ENCODE results near the gene DDX10.

Gene DDX10

GRCh38 chr11:108880510-108880909 is 215.6 kb downstream of the DDX10 start:
- DNase-seq, result no peak

DNA sequence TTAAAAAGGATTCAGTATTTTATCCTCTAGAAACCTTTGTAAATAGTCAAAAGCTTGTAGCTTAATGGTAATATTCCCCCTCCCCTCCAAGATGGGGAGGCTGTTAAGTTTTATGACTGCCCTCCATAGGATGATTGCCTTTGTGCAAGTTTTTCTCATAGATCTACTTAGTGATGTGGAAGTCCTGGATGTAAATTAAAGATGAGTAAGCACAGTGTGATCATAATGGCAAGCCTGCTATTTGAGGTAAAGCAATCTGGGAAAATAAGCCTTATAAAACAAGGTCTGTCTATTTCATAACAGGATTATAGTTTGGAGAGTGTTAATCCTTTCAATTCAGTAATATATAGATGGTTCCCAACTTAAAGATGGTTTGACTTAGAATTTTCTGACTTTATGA is 216.3 kb downstream of the DDX10 start:
- DNase-seq, result no peak

GRCh38 chr11:108882211-108882831 is 217.5 kb downstream of the DDX10 start:
- no peak for DNase-seq

- no peak for DNase-seq
Observed at GRCh38 chr11:108886005-108886659, 221.3 kb downstream of the DDX10 start.

- DNase-seq, result no peak
Observed at GRCh38 chr11:108886660-108887009, 221.8 kb downstream of the DDX10 start.

- DNase-seq, result no peak
Observed at GRCh38 chr11:108887436-108888238, 222.8 kb downstream of the DDX10 start.

- peak; percentile 2 for DNase-seq
Observed at GRCh38 chr11:108890482-108891105, 225.7 kb downstream of the DDX10 start.

- no peak for DNase-seq
Observed at GRCh38 chr11:108891143-108891542, 226.3 kb downstream of the DDX10 start.

DNA sequence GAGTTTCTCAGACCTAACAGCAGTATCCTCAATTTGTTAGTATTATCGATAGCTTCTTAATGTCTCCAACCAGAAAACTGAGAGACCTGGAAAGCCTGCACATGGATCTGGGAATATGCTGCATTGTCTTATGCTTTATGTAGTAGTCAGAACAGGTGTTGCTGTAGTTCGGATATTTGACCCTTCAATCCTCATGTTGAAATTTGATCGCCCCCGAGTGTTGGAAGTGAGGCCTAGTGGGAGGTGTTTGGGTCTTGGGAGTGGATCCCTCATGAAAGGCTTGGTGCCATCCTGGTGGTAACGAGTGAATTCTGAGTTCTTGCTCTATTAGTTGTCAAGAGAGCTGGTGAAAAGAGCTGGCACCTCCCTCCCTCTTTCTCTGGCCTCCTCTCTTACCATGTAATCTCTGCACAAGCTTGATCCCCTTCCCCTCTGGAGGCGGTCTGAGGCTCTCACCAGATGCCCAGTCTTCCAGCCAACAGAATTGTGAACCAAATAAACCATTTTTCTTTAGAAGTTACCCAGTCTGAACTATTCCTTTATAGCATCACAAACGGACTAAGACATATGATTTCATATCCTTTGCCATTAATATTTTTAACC is 227.1 kb downstream of the DDX10 start:
- DNase-seq, result no peak

GRCh38 chr11:108895579-108896480 is 231.0 kb downstream of the DDX10 start:
- DNase-seq, result no peak

DNA sequence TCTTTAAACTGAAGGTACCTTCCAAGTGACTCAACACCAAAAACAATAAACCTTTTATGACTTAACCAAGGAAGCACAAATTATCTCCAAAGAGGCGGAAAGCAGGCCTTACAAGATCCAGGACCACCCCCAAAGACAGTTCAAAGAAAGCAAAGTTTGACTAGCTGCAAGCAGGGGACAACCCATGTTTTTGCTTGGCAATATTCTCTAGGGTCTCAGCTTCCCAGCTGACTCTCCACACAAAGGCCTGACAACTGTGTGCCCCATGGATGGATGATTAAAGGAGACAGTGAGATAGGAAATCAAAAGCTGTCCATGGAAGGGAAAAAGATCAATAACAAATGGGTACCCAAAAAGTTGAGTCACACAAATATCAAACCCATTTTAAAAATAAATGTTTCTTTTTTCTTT is 232.2 kb downstream of the DDX10 start:
- no peak for DNase-seq

DNA sequence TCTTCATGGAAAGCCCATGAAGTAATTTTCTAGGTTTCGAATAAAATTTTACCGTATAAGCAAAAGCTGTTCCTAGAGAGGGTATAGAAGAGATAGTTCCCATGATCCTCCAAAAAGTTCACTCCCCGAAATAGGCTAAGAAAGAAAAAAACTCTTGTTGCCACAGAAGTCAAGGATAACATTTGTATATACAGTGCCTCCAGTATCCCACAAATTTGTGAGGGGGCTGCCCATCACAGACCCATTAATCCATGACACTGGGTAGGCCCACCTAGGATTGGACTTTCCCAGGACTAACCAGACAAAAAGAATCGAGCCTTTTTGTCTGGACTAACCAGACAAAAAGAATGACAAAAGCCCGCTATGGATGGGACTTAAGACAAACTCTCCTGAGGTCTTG is 233.0 kb downstream of the DDX10 start:
- no peak for DNase-seq

GRCh38 chr11:108901359-108901758 is 236.5 kb downstream of the DDX10 start:
- DNase-seq, result no peak

- DNase-seq, result no peak
Observed at GRCh38 chr11:108902027-108902469, 237.2 kb downstream of the DDX10 start.

DNA sequence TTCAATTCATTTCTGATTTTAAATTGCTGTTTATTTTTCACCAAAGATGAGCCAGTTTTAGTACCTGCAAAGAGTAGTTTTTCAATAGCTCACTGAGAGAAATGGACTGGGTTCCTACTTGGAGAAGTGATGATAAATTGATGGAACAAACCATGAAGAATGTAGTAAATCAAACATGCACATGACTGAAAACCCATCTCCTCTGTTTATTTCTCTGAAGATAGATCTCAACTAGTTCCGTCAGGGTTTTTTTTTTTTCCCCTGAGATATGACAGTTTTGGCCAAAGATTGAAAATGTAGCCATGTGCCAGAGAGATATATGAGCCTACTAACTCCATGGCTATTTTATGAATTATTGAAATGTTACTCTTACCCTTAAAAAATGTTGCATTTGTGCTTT is 239.6 kb downstream of the DDX10 start:
- no peak for DNase-seq

- DNase-seq, result no peak
Observed at GRCh38 chr11:108906329-108906728, 241.5 kb downstream of the DDX10 start.

DNA sequence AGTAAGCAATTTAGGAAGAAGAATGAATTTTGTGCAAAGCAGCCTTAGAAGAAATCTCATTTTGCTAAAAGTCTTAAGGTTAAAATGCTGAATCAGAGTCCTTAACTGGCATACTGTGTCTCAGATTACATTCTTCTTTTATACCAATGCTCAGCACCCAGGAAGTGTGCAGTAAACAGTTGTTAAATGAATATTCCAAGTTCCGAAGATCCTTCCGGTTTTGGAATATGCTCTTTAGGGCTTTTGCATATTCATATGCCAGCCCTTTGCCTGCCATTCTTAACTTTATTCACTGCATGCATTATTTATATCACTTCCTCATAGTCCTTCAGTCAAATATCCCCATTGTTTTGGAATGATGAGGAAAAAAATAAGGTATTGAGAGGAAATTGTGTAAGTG is 242.0 kb downstream of the DDX10 start:
- no peak for DNase-seq

DNA sequence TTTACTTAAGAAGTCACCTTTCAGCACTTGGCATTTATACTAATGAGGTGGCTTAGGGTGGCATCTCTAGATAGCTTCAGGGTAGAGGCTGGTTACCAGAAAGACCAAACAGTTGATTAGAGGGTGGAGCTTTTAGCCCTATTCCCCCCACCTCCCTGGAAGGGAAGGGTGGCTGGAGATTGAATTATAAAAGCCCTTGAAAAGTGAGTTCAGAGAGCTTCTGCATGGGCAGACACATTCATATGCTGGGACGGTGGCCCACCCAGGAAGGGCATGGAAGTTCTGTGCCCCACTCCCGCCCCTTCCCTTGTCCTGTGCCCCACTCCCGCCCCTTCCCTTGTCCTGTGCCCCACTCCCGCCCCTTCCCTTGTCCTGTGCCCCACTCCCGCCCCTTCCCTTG is 244.2 kb downstream of the DDX10 start:
- DNase-seq, result no peak

- no peak for DNase-seq
Observed at GRCh38 chr11:108909921-108910320, 245.1 kb downstream of the DDX10 start.

- DNase-seq, result no peak
Observed at GRCh38 chr11:108912581-108912980, 247.7 kb downstream of the DDX10 start.

- no peak for DNase-seq
Observed at GRCh38 chr11:108913204-108913603, 248.3 kb downstream of the DDX10 start.

GRCh38 chr11:108914211-108914610 is 249.3 kb downstream of the DDX10 start:
- no peak for DNase-seq

Measured in NCI-H1436 (cell line).